Measurements from ENCODE around the gene RPS19BP1.

The RPS19BP1 gene

GRCh38 chr22:39559456-39560105 lies 27.0 kb upstream of the RPS19BP1 start:
- no peak for DNase-seq (ENCODE audit: low spot score)

GRCh38 chr22:39558950-39559349 lies 26.4 kb upstream of the RPS19BP1 start:
- DNase-seq (ENCODE audit: low spot score): no peak

- DNase-seq (ENCODE audit: low spot score): no peak
Measured at GRCh38 chr22:39558254-39558727, 25.7 kb upstream of the RPS19BP1 start.

- DNase-seq (ENCODE audit: low spot score): peak; percentile 44
Measured at GRCh38 chr22:39556970-39557841, 24.7 kb upstream of the RPS19BP1 start.

- no peak for DNase-seq (ENCODE audit: low spot score)
Measured at GRCh38 chr22:39554151-39554550, 21.6 kb upstream of the RPS19BP1 start.

- DNase-seq (ENCODE audit: low spot score): no peak
Measured at GRCh38 chr22:39553429-39553828, 20.9 kb upstream of the RPS19BP1 start.

GRCh38 chr22:39547587-39547947 lies 15.0 kb upstream of the RPS19BP1 start:
- no peak for DNase-seq (ENCODE audit: low spot score)

- no peak for DNase-seq (ENCODE audit: low spot score)
Measured at GRCh38 chr22:39546889-39547586, 14.5 kb upstream of the RPS19BP1 start.

- peak; percentile 53 for DNase-seq (ENCODE audit: low spot score)
Measured at GRCh38 chr22:39545386-39546365, 13.1 kb upstream of the RPS19BP1 start.

- no peak for DNase-seq (ENCODE audit: low spot score)
Measured at GRCh38 chr22:39543095-39543494, 10.5 kb upstream of the RPS19BP1 start.

GRCh38 chr22:39537975-39538374 lies 5.4 kb upstream of the RPS19BP1 start:
- no peak for DNase-seq (ENCODE audit: low spot score)

- DNase-seq (ENCODE audit: low spot score): no peak
Measured at GRCh38 chr22:39536711-39537110, 4.2 kb upstream of the RPS19BP1 start.

- DNase-seq (ENCODE audit: low spot score): no peak
Measured at GRCh38 chr22:39535831-39536449, 3.4 kb upstream of the RPS19BP1 start.

- no peak for DNase-seq (ENCODE audit: low spot score)
Measured at GRCh38 chr22:39535357-39535725, 2.8 kb upstream of the RPS19BP1 start.

- DNase-seq (ENCODE audit: low spot score): peak; percentile 71
Measured at GRCh38 chr22:39534591-39535356, 2.2 kb upstream of the RPS19BP1 start.

- DNase-seq (ENCODE audit: low spot score): no peak
Measured at GRCh38 chr22:39534092-39534506, 1.6 kb upstream of the RPS19BP1 start.

GRCh38 chr22:39530692-39531331 lies 1.7 kb downstream of the RPS19BP1 start:
- DNase-seq (ENCODE audit: low spot score): peak; percentile 30

GRCh38 chr22:39530116-39530515 lies 2.4 kb downstream of the RPS19BP1 start:
- no peak for DNase-seq (ENCODE audit: low spot score)

- no peak for DNase-seq (ENCODE audit: low spot score)
Measured at GRCh38 chr22:39529487-39529851, 3.1 kb downstream of the RPS19BP1 start.
